Measurements from ENCODE around the gene CLK1.

DNA sequence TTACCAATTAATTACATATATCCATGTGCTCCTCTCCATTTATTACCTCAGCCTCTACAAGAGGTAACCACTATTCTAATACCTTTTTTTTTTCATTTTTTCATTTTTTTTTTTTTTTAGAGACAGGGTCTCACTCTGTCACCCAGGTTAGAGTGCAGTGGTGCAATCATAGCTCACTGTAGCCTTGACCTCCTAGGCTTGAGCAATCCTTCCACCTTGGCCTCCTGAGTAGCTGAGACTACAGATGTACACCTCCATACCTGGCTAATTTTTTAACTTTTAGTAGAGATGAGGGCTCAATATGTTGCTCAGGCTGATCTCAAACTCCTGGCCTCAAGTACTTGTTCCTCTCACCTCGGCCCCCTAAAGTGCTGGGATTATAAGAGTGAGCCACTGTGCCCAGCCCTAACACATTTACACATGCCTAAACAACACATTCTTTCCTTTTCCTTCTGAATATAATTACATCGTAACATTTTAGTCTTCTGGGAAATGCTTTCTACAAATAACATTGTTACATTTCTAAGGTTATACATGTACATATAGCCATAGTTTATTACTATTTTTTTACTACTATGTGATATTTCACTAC, 13.9 kb upstream of the CLK1 start:
- TF ChIP-seq GATA2 (IDR thresholded peaks at IDR 0.05; ENCODE audit: low read depth, low read length) (no peak), GATA3 (IDR thresholded peaks at IDR 0.05; ENCODE audit: low read depth, low read length) (no peak)
